CD4-positive, alpha-beta T cell treated with Interferon alpha-2 for 1 hour (primary cell): ENCODE measurements around the gene WDR7.
"Not testable (repeated sequence)": the region's sequence is repeated elsewhere in the genome, so short reads cannot be mapped to it uniquely, and the experiment has no call there.

Source experiments
- DNase-seq, 2 donors: peaks; one replicate each; pipeline ENCODE4 v3.0.0-alpha.2; 2020 to 2022

The WDR7 gene

GRCh38 chr18:56650944-56651770, at the start of gene WDR7:
Gene WDR7 (plus strand): TSS chr18:56651359. CDS start chr18:56672516, 21,157 bp downstream.
- DNase-seq, result peak; percentile 96 to 97

GRCh38 chr18:56606618-56607017, 44.5 kb upstream of the WDR7 start:
- DNase-seq, result no peak

- DNase-seq, result no peak
Measured at GRCh38 chr18:56615738-56616520, 35.2 kb upstream of the WDR7 start.

- DNase-seq, result no peak
Measured at GRCh38 chr18:56627991-56628390, 23.2 kb upstream of the WDR7 start.

GRCh38 chr18:56632070-56633022, 18.8 kb upstream of the WDR7 start:
- no peak for DNase-seq

GRCh38 chr18:56635007-56635406, 16.2 kb upstream of the WDR7 start:
- DNase-seq, result no peak

GRCh38 chr18:56637176-56637575, 14.0 kb upstream of the WDR7 start:
- no peak for DNase-seq

- DNase-seq, result no peak
Measured at GRCh38 chr18:56637711-56638231, 13.4 kb upstream of the WDR7 start.

- peak; percentile 99 for DNase-seq
Measured at GRCh38 chr18:56638232-56639103, 12.7 kb upstream of the WDR7 start, which contains the start of gene TXNL1. Gene TXNL1 (minus strand): TSS chr18:56638592. CDS start chr18:56638440, 152 bp downstream.

- no peak for DNase-seq
Measured at GRCh38 chr18:56639104-56639381, 12.1 kb upstream of the WDR7 start.

GRCh38 chr18:56639571-56639970, 11.6 kb upstream of the WDR7 start:
- no peak for DNase-seq

- no peak for DNase-seq
Measured at GRCh38 chr18:56641714-56642337, 9.3 kb upstream of the WDR7 start.

- DNase-seq, result no peak
Measured at GRCh38 chr18:56643381-56643780, 7.8 kb upstream of the WDR7 start.

- DNase-seq, result peak in 1 of 2 donors; percentile 51
Measured at GRCh38 chr18:56645415-56646016, 5.6 kb upstream of the WDR7 start.

GRCh38 chr18:56647071-56647470, 4.1 kb upstream of the WDR7 start:
- DNase-seq, result no peak

GRCh38 chr18:56647951-56648893, 2.9 kb upstream of the WDR7 start:
- DNase-seq, result no peak

GRCh38 chr18:56649996-56650395, 1.2 kb upstream of the WDR7 start:
- no peak for DNase-seq

GRCh38 chr18:56651771-56652092, 573 bp downstream of the WDR7 start:
- DNase-seq, result peak in 1 of 2 donors; percentile 21

- peak in 1 of 2 donors; percentile 26 for DNase-seq
Measured at GRCh38 chr18:56652802-56653201, 1.6 kb downstream of the WDR7 start.

- DNase-seq, result not testable (repeated sequence)
Measured at GRCh38 chr18:56654280-56654679, 3.1 kb downstream of the WDR7 start.
